Suprapubic skin (tissue), 4 donors: ENCODE results near the gene SLC16A10. TPM values are rescaled to one million over a fixed set of nuclear protein-coding genes. Genes with fewer than 3 reads are reported as not detected.

Source experiments
- DNase-seq, 2 donors: peaks; one replicate each; pipeline ENCODE4 v3.0.0-alpha.2; 2019; ENCODE audit warnings: low spot score in 2 of 2
- H3K27ac ChIP-seq: fragments of 200-600 bp; sonication (generic); one replicate; pipeline ENCODE4 v1.5.1; 2019
- H3K27me3 ChIP-seq: fragments of 200-600 bp; sonication (generic); one replicate; pipeline ENCODE4 v1.5.1; 2019
- H3K36me3 ChIP-seq: fragments of 200-600 bp; sonication (generic); one replicate; pipeline ENCODE4 v1.5.1; 2019
- H3K4me1 ChIP-seq: fragments of 200-600 bp; sonication (generic); one replicate; pipeline ENCODE4 v1.5.1; 2019
- H3K4me3 ChIP-seq: fragments of 200-600 bp; sonication (generic); one replicate; pipeline ENCODE4 v1.5.1; 2019; ENCODE audit warnings: mild to moderate bottlenecking
- H3K9me3 ChIP-seq: fragments of 200-600 bp; sonication (generic); one replicate; pipeline ENCODE4 v1.5.1; 2019
- CTCF ChIP-seq, 2 donors: fragments of 200-600 bp in 1 of 2; fragments of 450-650 bp in 1 of 2; sonication (generic) in 1 of 2; IDR thresholded peaks; one replicate each; pipeline ENCODE4 v1.5.1; 2016 to 2019; ENCODE audit warnings: antibody characterized with exemption in 2 of 2, mild to moderate bottlenecking in 1 of 2, moderate library complexity in 1 of 2
- EP300 ChIP-seq: sonication (generic); formaldehyde crosslinking; IDR thresholded peaks from one replicate; pipeline ENCODE4 v1.6.1; 2017; ENCODE audit warnings: antibody characterized with exemption
- POLR2A ChIP-seq, 2 donors: fragments of 450-650 bp; IDR thresholded peaks; one replicate each; pipeline ENCODE4 v1.6.1; 2017; ENCODE audit warnings: antibody characterized with exemption in 2 of 2, mild to moderate bottlenecking in 2 of 2, moderate library complexity in 2 of 2
- POLR2AphosphoS5 ChIP-seq, 3 donors: sonication (generic); formaldehyde crosslinking; IDR thresholded peaks; one replicate each; pipeline ENCODE4 v1.6.1; 2017; ENCODE audit warnings: antibody characterized with exemption in 3 of 3
- WGBS: methylation state at CpG from one replicate; pipeline ENCODE4 v1.1.5; 2018; 5-methylcytosine and 5-hydroxymethylcytosine counted together
- total RNA-seq, 4 donors: library from RNA; depleted of rRNA; stranded (reverse); fragments of >200 nt; gene quantifications; one replicate each; pipeline ENCODE4 v1.1.0, GENCODE V29; 2016

SLC16A10 gene
- total RNA-seq, 4 donors from 2014 or later: 23.1 to 73.5 (median 35.9) TPM

- no peak for DNase-seq
- 12% methylated on average over 18 of the region's 18 CpGs for WGBS
- TF ChIP-seq CTCF (IDR thresholded peaks at IDR 0.05): no peak
- no peak for TF ChIP-seq POLR2A (IDR thresholded peaks at IDR 0.05)
- no peak for TF ChIP-seq EP300
- no peak for TF ChIP-seq POLR2AphosphoS5 (IDR thresholded peaks at IDR 0.05)
Observed at GRCh38 chr6:111258615-111259088, 171.3 kb downstream of the SLC16A10 start.

GRCh38 chr6:111259089-111259831, 172.0 kb downstream of the SLC16A10 start:
- under 1% methylated on average over 43 of the region's 59 CpGs for WGBS
- peak overlapping the region; percentile 82 for H3K4me3 ChIP-seq
- peak; percentile 99 for DNase-seq
- no peaks in the 10 kb centered on the region for H3K27me3 ChIP-seq
- peaks cover 18% of the 10 kb centered on the region for H3K4me1 ChIP-seq
- TF ChIP-seq EP300 (no peak), CTCF (IDR thresholded peaks at IDR 0.05) (peak; percentile 94 to 96), POLR2AphosphoS5 (IDR thresholded peaks at IDR 0.05) (peak; percentile 40 to 98 (median 93)), POLR2A (IDR thresholded peaks at IDR 0.05) (peak in 1 of 2 donors; percentile 73)
- H3K9me3 ChIP-seq: no peaks in the 10 kb centered on the region
- no peaks in the 10 kb centered on the region for H3K36me3 ChIP-seq
- peak overlapping the region; percentile 86 for H3K27ac ChIP-seq

More at GRCh38 chr6:111258615-111259088, 171.3 kb downstream of the SLC16A10 start:
- H3K27me3 ChIP-seq: no peaks in the 10 kb centered on the region
- peaks cover 18% of the 10 kb centered on the region for H3K4me1 ChIP-seq
- peak overlapping the region; percentile 82 for H3K4me3 ChIP-seq
- H3K9me3 ChIP-seq: no peaks in the 10 kb centered on the region
- peak overlapping the region; percentile 86 for H3K27ac ChIP-seq
- no peaks in the 10 kb centered on the region for H3K36me3 ChIP-seq

GRCh38 chr6:111260570-111261298, 173.4 kb downstream of the SLC16A10 start:
- Histone ChIP-seq H3K36me3 (peaks cover 5% of the 10 kb centered on the region), H3K27ac (peak overlapping the region; percentile 10), H3K4me1 (peaks cover 18% of the 10 kb centered on the region), H3K9me3 (no peaks in the 10 kb centered on the region), H3K27me3 (no peaks in the 10 kb centered on the region), H3K4me3 (no peak overlapping the region)
- 62% methylated on average over 12 of the region's 12 CpGs for WGBS
- no peak for DNase-seq
- TF ChIP-seq POLR2A (IDR thresholded peaks at IDR 0.05): no peak
- TF ChIP-seq POLR2AphosphoS5 (IDR thresholded peaks at IDR 0.05): no peak
- no peak for TF ChIP-seq CTCF (IDR thresholded peaks at IDR 0.05)
- no peak for TF ChIP-seq EP300

- Histone ChIP-seq H3K27ac (no peak overlapping the region), H3K4me1 (peaks cover 25% of the 10 kb centered on the region), H3K27me3 (no peaks in the 10 kb centered on the region), H3K9me3 (no peaks in the 10 kb centered on the region), H3K4me3 (no peak overlapping the region), H3K36me3 (peaks cover 11% of the 10 kb centered on the region)
- 86% methylated on average over 4 of the region's 4 CpGs for WGBS
- TF ChIP-seq CTCF (IDR thresholded peaks at IDR 0.05): no peak
- TF ChIP-seq POLR2AphosphoS5 (IDR thresholded peaks at IDR 0.05): no peak
- no peak for TF ChIP-seq POLR2A (IDR thresholded peaks at IDR 0.05)
- TF ChIP-seq EP300: no peak
- no peak for DNase-seq
Observed at GRCh38 chr6:111263837-111264236, 176.5 kb downstream of the SLC16A10 start.

GRCh38 chr6:111265842-111266241, 178.5 kb downstream of the SLC16A10 start:
- no peak for DNase-seq
- no peaks in the 10 kb centered on the region for H3K9me3 ChIP-seq
- H3K4me1 ChIP-seq: peaks cover 11% of the 10 kb centered on the region
- peaks cover 21% of the 10 kb centered on the region for H3K36me3 ChIP-seq
- no peak overlapping the region for H3K4me3 ChIP-seq
- H3K27ac ChIP-seq: no peak overlapping the region
- WGBS: 88% methylated on average over 6 of the region's 6 CpGs
- TF ChIP-seq CTCF (IDR thresholded peaks at IDR 0.05) (no peak), EP300 (no peak), POLR2AphosphoS5 (IDR thresholded peaks at IDR 0.05) (no peak), POLR2A (IDR thresholded peaks at IDR 0.05) (no peak)
- H3K27me3 ChIP-seq: no peaks in the 10 kb centered on the region
